OCI-LY1 (cell line): ENCODE measurements around the gene USH2A.

Experiments
- H2AFZ ChIP-seq: fragments of 200-600 bp; sonication (generic), shearing (Covaris generic); 2 replicates; pipeline ENCODE4 v1.6.0; 2014; ENCODE audit warnings: antibody characterized with exemption, mild to moderate bottlenecking, low read length
- H3F3A ChIP-seq: fragments of 200-600 bp; sonication (generic), shearing (Covaris generic); 2 replicates; pipeline ENCODE4 v1.6.0; 2014; ENCODE audit warnings: mild to moderate bottlenecking, antibody characterized with exemption, low read length, moderate library complexity; ENCODE audit not compliant: insufficient read depth
- H3K27ac ChIP-seq: fragments of 200-600 bp; sonication (generic); 2 replicates; pipeline ENCODE4 v1.5.1; 2014; ENCODE audit warnings: low read length, mixed run types, mild to moderate bottlenecking, low read depth; ENCODE audit not compliant: poor library complexity, severe bottlenecking
- H3K27me3 ChIP-seq: fragments of 200-600 bp; sonication (generic); 2 replicates; pipeline ENCODE4 v1.6.0; 2014; ENCODE audit warnings: antibody characterized with exemption, mild to moderate bottlenecking, low read length, moderate library complexity; ENCODE audit not compliant: insufficient read depth
- H3K36me3 ChIP-seq: fragments of 200-600 bp; sonication (generic); 2 replicates; pipeline ENCODE4 v1.6.1; 2014; ENCODE audit warnings: mild to moderate bottlenecking, antibody characterized with exemption, low read length, moderate library complexity, mixed read lengths; ENCODE audit not compliant: insufficient read depth
- H3K4me1 ChIP-seq: fragments of 200-600 bp; sonication (generic); 2 replicates; pipeline ENCODE4 v1.5.1; 2014; ENCODE audit warnings: mild to moderate bottlenecking, low read length, moderate library complexity; ENCODE audit not compliant: insufficient read depth, severe bottlenecking
- H3K4me2 ChIP-seq: fragments of 200-600 bp; sonication (generic), shearing (Covaris generic); 2 replicates; pipeline ENCODE4 v1.6.1; 2014; ENCODE audit warnings: low read length
- H3K4me3 ChIP-seq: fragments of 200-600 bp; sonication (generic); 2 replicates; pipeline ENCODE4 v1.5.1; 2014; ENCODE audit warnings: low read length, low read depth, mild to moderate bottlenecking, mixed read lengths; ENCODE audit not compliant: poor library complexity, severe bottlenecking
- H3K79me2 ChIP-seq: fragments of 200-600 bp; shearing (Covaris generic); 2 replicates; pipeline ENCODE4 v1.6.1; 2016; ENCODE audit warnings: mixed run types, low read length, mixed read lengths; ENCODE audit not compliant: insufficient read depth
- H3K9ac ChIP-seq: fragments of 200-600 bp; sonication (generic), shearing (Covaris generic); 2 replicates; pipeline ENCODE4 v1.6.1; 2014; ENCODE audit warnings: mild to moderate bottlenecking, low read length, mixed read lengths
- H3K9me2 ChIP-seq: fragments of 200-600 bp; sonication (generic), shearing (Covaris generic); 2 replicates; pipeline ENCODE4 v1.6.1; 2014; ENCODE audit warnings: low read depth, mild to moderate bottlenecking, low read length, mixed read lengths
- H3K9me3 ChIP-seq: fragments of 200-600 bp; shearing (Covaris generic); 2 replicates; pipeline ENCODE4 v1.6.1; 2014; ENCODE audit warnings: low read length, mixed read lengths
- H4K20me1 ChIP-seq: fragments of 200-600 bp; sonication (generic), shearing (Covaris generic); 2 replicates; pipeline ENCODE4 v1.6.0; 2016; ENCODE audit warnings: mild to moderate bottlenecking, low read length; ENCODE audit not compliant: insufficient read depth
- EZH2 ChIP-seq: fragments of 200-600 bp; sonication (generic), shearing (Covaris generic); IDR thresholded peaks from 2 replicates; pipeline ENCODE4 v1.8.0; 2017; ENCODE audit warnings: borderline replicate concordance, mixed run types, mild to moderate bottlenecking, antibody characterized with exemption, low read length, moderate library complexity, mixed read lengths
- TF ChIP-seq, protein P1 (sequence below): fragments of 200-600 bp; sonication (generic), shearing (Covaris generic); IDR thresholded peaks from 2 replicates; pipeline ENCODE4 v1.5.1; 2017; ENCODE audit warnings: mild to moderate bottlenecking, antibody characterized with exemption, low read length, moderate library complexity, mixed read lengths

The USH2A gene

DNA sequence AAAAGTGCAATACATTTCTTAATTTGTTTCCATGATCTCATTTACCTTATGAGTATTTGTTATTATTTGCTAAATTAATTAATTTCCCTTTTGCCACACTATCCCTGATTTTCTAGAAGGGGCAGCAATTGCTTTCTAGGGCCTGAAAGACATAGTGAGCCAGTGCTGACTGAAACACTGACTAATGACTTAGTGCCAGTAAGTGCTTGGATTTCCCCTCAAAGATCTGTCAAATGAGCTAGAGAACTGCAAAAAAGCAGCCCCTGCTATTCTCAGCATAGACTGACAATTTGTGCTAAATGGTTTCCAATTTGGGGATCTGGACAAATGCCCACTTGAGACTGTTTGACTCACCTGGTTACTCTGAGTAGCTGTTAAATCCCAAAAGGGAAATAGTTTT is 35.6 kb upstream of the USH2A start:
- H3K4me3 ChIP-seq, result no peak overlapping the region
- H3K27me3 ChIP-seq, result no peaks in the 10 kb centered on the region
- H3K9ac ChIP-seq, result no peak overlapping the region
- no peaks in the 10 kb centered on the region for H3K9me3 ChIP-seq
- no peaks in the 10 kb centered on the region for H4K20me1 ChIP-seq
- H3K79me2 ChIP-seq, result no peaks in the 10 kb centered on the region
- H3K27ac ChIP-seq, result no peak overlapping the region
- H3K36me3 ChIP-seq, result no peaks in the 10 kb centered on the region
- TF ChIP-seq EZH2, result no peak
- TF ChIP-seq, protein P1, sequence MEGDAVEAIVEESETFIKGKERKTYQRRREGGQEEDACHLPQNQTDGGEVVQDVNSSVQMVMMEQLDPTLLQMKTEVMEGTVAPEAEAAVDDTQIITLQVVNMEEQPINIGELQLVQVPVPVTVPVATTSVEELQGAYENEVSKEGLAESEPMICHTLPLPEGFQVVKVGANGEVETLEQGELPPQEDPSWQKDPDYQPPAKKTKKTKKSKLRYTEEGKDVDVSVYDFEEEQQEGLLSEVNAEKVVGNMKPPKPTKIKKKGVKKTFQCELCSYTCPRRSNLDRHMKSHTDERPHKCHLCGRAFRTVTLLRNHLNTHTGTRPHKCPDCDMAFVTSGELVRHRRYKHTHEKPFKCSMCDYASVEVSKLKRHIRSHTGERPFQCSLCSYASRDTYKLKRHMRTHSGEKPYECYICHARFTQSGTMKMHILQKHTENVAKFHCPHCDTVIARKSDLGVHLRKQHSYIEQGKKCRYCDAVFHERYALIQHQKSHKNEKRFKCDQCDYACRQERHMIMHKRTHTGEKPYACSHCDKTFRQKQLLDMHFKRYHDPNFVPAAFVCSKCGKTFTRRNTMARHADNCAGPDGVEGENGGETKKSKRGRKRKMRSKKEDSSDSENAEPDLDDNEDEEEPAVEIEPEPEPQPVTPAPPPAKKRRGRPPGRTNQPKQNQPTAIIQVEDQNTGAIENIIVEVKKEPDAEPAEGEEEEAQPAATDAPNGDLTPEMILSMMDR, result no peak
- H3K9me2 ChIP-seq, result no peaks in the 10 kb centered on the region
- no peak overlapping the region for H3K4me2 ChIP-seq
- no peaks in the 10 kb centered on the region for H3K4me1 ChIP-seq
- H3F3A ChIP-seq, result no peaks in the 10 kb centered on the region
- H2AFZ ChIP-seq, result no peak overlapping the region

GRCh38 chr1:216457356-216457755 is 34.1 kb upstream of the USH2A start:
- H3K27ac ChIP-seq, result no peak overlapping the region

GRCh38 chr1:216456682-216457081 is 33.4 kb upstream of the USH2A start:
- Histone ChIP-seq H3K9me2 (no peaks in the 10 kb centered on the region), H3K9me3 (no peaks in the 10 kb centered on the region), H3K9ac (no peak overlapping the region), H3K27ac (no peak overlapping the region), H4K20me1 (no peaks in the 10 kb centered on the region), H2AFZ (no peak overlapping the region), H3F3A (no peaks in the 10 kb centered on the region), H3K27me3 (no peaks in the 10 kb centered on the region), H3K4me1 (no peaks in the 10 kb centered on the region), H3K36me3 (no peaks in the 10 kb centered on the region), H3K4me3 (no peak overlapping the region), H3K79me2 (no peaks in the 10 kb centered on the region), H3K4me2 (no peak overlapping the region)
- no peak for TF ChIP-seq EZH2
- TF ChIP-seq, protein P1, result no peak

More at GRCh38 chr1:216457356-216457755, 34.1 kb upstream of the USH2A start:
- Histone ChIP-seq H3K4me3 (no peak overlapping the region), H3K9me2 (no peaks in the 10 kb centered on the region), H2AFZ (no peak overlapping the region), H3F3A (no peaks in the 10 kb centered on the region), H3K36me3 (no peaks in the 10 kb centered on the region), H4K20me1 (no peaks in the 10 kb centered on the region), H3K9me3 (no peaks in the 10 kb centered on the region), H3K9ac (no peak overlapping the region), H3K4me1 (no peaks in the 10 kb centered on the region), H3K27me3 (no peaks in the 10 kb centered on the region), H3K79me2 (no peaks in the 10 kb centered on the region), H3K4me2 (no peak overlapping the region)
- TF ChIP-seq EZH2, result no peak
- TF ChIP-seq, protein P1, result no peak
